ENCODE measurements around the gene LGMN.

DNA sequence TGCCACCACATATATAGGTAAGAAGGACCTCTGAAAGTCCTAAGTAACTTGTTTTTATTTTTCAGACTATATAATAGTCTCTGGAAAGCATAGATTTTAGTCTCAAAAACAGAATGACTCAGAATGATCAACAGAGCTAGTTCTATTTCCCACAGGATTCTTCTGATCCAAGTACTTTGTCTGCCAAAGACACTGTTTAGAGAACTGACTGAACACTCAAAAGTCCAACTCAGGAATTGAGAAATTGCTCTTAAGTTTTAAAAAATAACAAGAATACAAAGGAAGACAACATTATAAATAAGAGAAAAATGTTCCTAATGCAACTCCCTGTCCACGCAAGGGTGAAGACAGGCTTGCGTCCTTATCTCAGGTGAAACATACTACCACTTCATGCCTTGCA, 29.0 kb downstream of the LGMN start:
- TF ChIP-seq POLR2A (IDR thresholded peaks at IDR 0.05; ENCODE audit: low read depth, low read length) (no peak), POLR2AphosphoS5 (IDR thresholded peaks at IDR 0.05; ENCODE audit: low read depth, low read length) (no peak)
